H1 (cell line): ENCODE data around the gene CACNA2D3. TPM values are rescaled to one million over a fixed set of nuclear protein-coding genes. Genes with fewer than 3 reads are reported as not detected.

Experiments used
- CTCF ChIA-PET: fragments of 300-600 bp; sonication (Branson Sonifier 250); formaldehyde crosslinking; loops from one replicate; lab custom pipeline; 2021; ENCODE audit not compliant: partially characterized antibody; lab: Charles Lee
- POLR2A ChIA-PET: fragments of 300-600 bp; sonication (Branson Sonifier 250); formaldehyde crosslinking; loops from one replicate; lab custom pipeline; 2021; ENCODE audit warnings: inconsistent platforms; ENCODE audit not compliant: partially characterized antibody; lab: Charles Lee
- DNase-seq, 2 experiments: peaks; one replicate each; pipeline versions ENCODE4 v3.0.0 to v3.0.0-alpha.2; 2010 to 2022; ENCODE audit warnings: low spot score in 2 of 2, low read depth in 1 of 2, mixed read lengths in 1 of 2
- FAIRE-seq: peaks from 2 replicates; lab custom pipeline; 2011; peaks lifted over from hg19 to GRCh38; lab: Jason Lieb, UNC
- H2AFZ ChIP-seq: 2 replicates; pipeline ENCODE4 v1.8.1; 2012; ENCODE audit warnings: low read length, inconsistent platforms
- H2AK5ac ChIP-seq: 2 replicates; pipeline ENCODE4 v1.6.1; 2013; ENCODE audit warnings: low read depth, low read length
- H2BK120ac ChIP-seq: replicated peaks from 2 replicates; pipeline ENCODE3; 2013; ENCODE audit warnings: low read depth, low read length, inconsistent platforms
- H2BK12ac ChIP-seq: 2 replicates; pipeline ENCODE4 v1.6.1; 2013; ENCODE audit warnings: low read depth, low read length
- H2BK15ac ChIP-seq: 2 replicates; pipeline ENCODE4 v1.6.1; 2013; ENCODE audit warnings: low read length
- H2BK20ac ChIP-seq: 2 replicates; pipeline ENCODE4 v1.6.1; 2013; ENCODE audit warnings: low read length
- H2BK5ac ChIP-seq: 2 replicates; pipeline ENCODE4 v1.6.1; 2013; ENCODE audit warnings: low read depth, low read length
- H3K14ac ChIP-seq: 2 replicates; pipeline ENCODE4 v1.6.1; 2013; ENCODE audit warnings: inconsistent platforms; ENCODE audit not compliant: insufficient read length
- H3K18ac ChIP-seq: 2 replicates; pipeline ENCODE4 v1.6.1; 2013; ENCODE audit warnings: low read length; ENCODE audit errors: extremely low read depth
- H3K23ac ChIP-seq: 2 replicates; pipeline ENCODE4 v1.6.1; 2013; ENCODE audit warnings: inconsistent platforms; ENCODE audit not compliant: insufficient read length
- H3K23me2 ChIP-seq: 2 replicates; pipeline ENCODE4 v1.6.1; 2013; ENCODE audit warnings: low read depth, low read length
- H3K27ac ChIP-seq: 2 replicates; pipeline ENCODE4 v1.6.1; 2011; ENCODE audit warnings: low read depth, low read length, inconsistent platforms
- H3K27me3 ChIP-seq, 4 experiments: replicated peaks in 1 of 4; 1 replicate in 1 of 4; 2 replicates in 3 of 4; pipeline versions ENCODE4 v1.6.1 to v1.8.1; 2011 to 2013; ENCODE audit warnings: low read length in 3 of 4, mild to moderate bottlenecking in 3 of 4, inconsistent platforms in 2 of 4, mixed read lengths in 2 of 4, moderate library complexity in 1 of 4; ENCODE audit not compliant: control insufficient read depth in 3 of 4, insufficient read depth in 3 of 4; ENCODE audit errors: extremely low read depth in 1 of 4
- H3K36me3 ChIP-seq, 4 experiments: 2 replicates each; pipeline versions ENCODE4 v1.6.1 to v1.8.1; 2011 to 2013; ENCODE audit warnings: mild to moderate bottlenecking in 4 of 4, low read length in 3 of 4, moderate library complexity in 2 of 4, control low read depth in 1 of 4, inconsistent platforms in 1 of 4; ENCODE audit not compliant: insufficient read depth in 4 of 4, control insufficient read depth in 2 of 4
- H3K4ac ChIP-seq: replicated peaks from 2 replicates; pipeline ENCODE3; 2013; ENCODE audit warnings: low read length, low read depth, mixed read lengths, inconsistent platforms; ENCODE audit not compliant: insufficient read length
- H3K4me1 ChIP-seq, 4 experiments: replicated peaks in 1 of 4; 1 replicate in 1 of 4; 2 replicates in 3 of 4; pipeline versions ENCODE4 v1.6.1 to v1.8.1; 2011 to 2013; ENCODE audit warnings: low read length in 3 of 4, inconsistent platforms in 2 of 4, mixed read lengths in 1 of 4; ENCODE audit not compliant: insufficient read depth in 4 of 4, control insufficient read depth in 3 of 4
- H3K4me2 ChIP-seq, 2 experiments: 2 replicates each; pipeline versions ENCODE4 v1.6.1 to v1.8.1; 2011 to 2013; ENCODE audit warnings: low read depth in 2 of 2, low read length in 2 of 2, control low read depth in 1 of 2, inconsistent platforms in 1 of 2, mild to moderate bottlenecking in 1 of 2; ENCODE audit not compliant: insufficient read depth in 1 of 2
- H3K4me3 ChIP-seq, 4 experiments: fragments of 200-600, 300-600 bp in 1 of 4; sonication (generic), shearing (Covaris generic), sonication (Bioruptor Twin) in 1 of 4; 2 replicates each; pipeline versions ENCODE4 v1.5.1 to v1.8.1; 2011 to 2016; ENCODE audit warnings: low read length in 4 of 4, low read depth in 3 of 4, control low read depth in 2 of 4, inconsistent platforms in 2 of 4, mild to moderate bottlenecking in 2 of 4, mixed read lengths in 1 of 4, moderate library complexity in 1 of 4; ENCODE audit not compliant: insufficient read depth in 2 of 4; ENCODE audit errors: extremely low read depth in 1 of 4
- H3K56ac ChIP-seq: replicated peaks from 2 replicates; pipeline ENCODE3; 2013; ENCODE audit warnings: low read depth, mild to moderate bottlenecking, mixed read lengths, low read length, inconsistent platforms; ENCODE audit not compliant: insufficient read length
- H3K79me1 ChIP-seq: 2 replicates; pipeline ENCODE4 v1.6.1; 2013; ENCODE audit warnings: low read depth, low read length, control low read depth
- H3K79me2 ChIP-seq, 2 experiments: 2 replicates each; pipeline versions ENCODE4 v1.6.1 to v1.8.1; 2012 to 2013; ENCODE audit warnings: low read length in 2 of 2, mild to moderate bottlenecking in 2 of 2, inconsistent platforms in 1 of 2; ENCODE audit not compliant: insufficient read depth in 2 of 2, control insufficient read depth in 1 of 2
- H3K9ac ChIP-seq, 4 experiments: replicated peaks in 1 of 4; 1 replicate in 1 of 4; 2 replicates in 3 of 4; pipeline versions ENCODE4 v1.6.1 to v1.8.1; 2011 to 2013; ENCODE audit warnings: low read depth in 3 of 4, low read length in 3 of 4, control low read depth in 2 of 4, mild to moderate bottlenecking in 2 of 4, moderate library complexity in 2 of 4, inconsistent platforms in 1 of 4; ENCODE audit errors: extremely low read depth in 1 of 4
- H3K9me3 ChIP-seq, 2 experiments: 2 replicates each; pipeline versions ENCODE4 v1.6.1 to v1.8.1; 2012 to 2013; ENCODE audit warnings: mild to moderate bottlenecking in 2 of 2, moderate library complexity in 2 of 2, control low read depth in 1 of 2, inconsistent platforms in 1 of 2, low read depth in 1 of 2, low read length in 1 of 2, mixed read lengths in 1 of 2; ENCODE audit not compliant: insufficient read depth in 2 of 2
- H4K20me1 ChIP-seq, 2 experiments: replicated peaks in 1 of 2; 2 replicates each; pipeline versions ENCODE3 to v1.8.1; 2011 to 2013; ENCODE audit warnings: inconsistent platforms in 2 of 2, low read length in 2 of 2, mild to moderate bottlenecking in 1 of 2; ENCODE audit not compliant: insufficient read depth in 2 of 2, control insufficient read depth in 1 of 2
- H4K5ac ChIP-seq: 2 replicates; pipeline ENCODE4 v1.6.1; 2013; ENCODE audit warnings: low read length, low read depth, mixed read lengths, inconsistent platforms; ENCODE audit not compliant: insufficient read length
- H4K8ac ChIP-seq: 2 replicates; pipeline ENCODE4 v1.8.0; 2013; ENCODE audit warnings: mild to moderate bottlenecking, moderate library complexity, low read length, inconsistent platforms; ENCODE audit not compliant: insufficient read depth; ENCODE audit errors: extremely low read depth
- H4K91ac ChIP-seq: replicated peaks from 2 replicates; pipeline ENCODE3; 2013; ENCODE audit warnings: low read length, mixed read lengths, inconsistent platforms; ENCODE audit not compliant: insufficient read length
- KDM1A ChIP-seq: fragments of 200-600, 300-600 bp; sonication (generic); IDR thresholded peaks from 2 replicates; pipeline ENCODE4 v1.7.1; 2016; ENCODE audit warnings: mild to moderate bottlenecking, low read length, borderline replicate concordance
- RNF2 ChIP-seq: fragments of 200-900, 300-1000 bp; sonication (generic); IDR thresholded peaks from 2 replicates; pipeline ENCODE4 v1.7.1; 2016; ENCODE audit warnings: borderline replicate concordance, low read depth, mild to moderate bottlenecking, antibody characterized with exemption, low read length; ENCODE audit not compliant: poor library complexity, severe bottlenecking; ENCODE audit errors: missing control alignments
- SRF ChIP-seq: IDR thresholded peaks from 2 replicates; pipeline ENCODE4 v1.6.1; 2011; ENCODE audit warnings: mild to moderate bottlenecking, low read depth, low read length, moderate library complexity
- WGBS, 2 experiments: shearing (Covaris generic) in 1 of 2; methylation state at CpG; one replicate each; pipeline versions ENCODE4 v1.1.6 to v1.1.7; 2013 to 2015; ENCODE audit warnings: low lambda C conversion rate in 2 of 2, mixed read lengths in 2 of 2, inconsistent platforms in 1 of 2, low coverage in 1 of 2, missing lambda C conversion rate in 1 of 2; ENCODE audit not compliant: insufficient replicate concordance in 2 of 2, insufficient coverage in 1 of 2, insufficient read length in 1 of 2; ENCODE audit errors: extremely low coverage in 1 of 2, missing lambda C conversion rate in 1 of 2; 5-methylcytosine and 5-hydroxymethylcytosine counted together
- polyA plus RNA-seq, 7 experiments: library from polyadenylated mRNA; depleted of rRNA in 3 of 7; stranded (reverse) in 5 of 7; unstranded in 2 of 7; fragments of >200 nt in 5 of 7; fragments of 200-250 nt in 2 of 7; gene quantifications; 1 replicate in 5 of 7; 2 replicates in 1 of 7; 4 replicates in 1 of 7; pipeline versions ENCODE4 v1.2.1 to v1.2.3, GENCODE V29; 2011 to 2013; ENCODE audit warnings: missing spikeins in 2 of 7, mixed read lengths in 2 of 7
- total RNA-seq: library from RNA; stranded (reverse); fragmentation: NEBNext Ultra II Directional; extraction: Animal tissue kit (Norgen Biotek cat#: 25700); gene quantifications from 2 replicates; pipeline ENCODE4 v1.2.1, GENCODE V29; 2021

CACNA2D3 gene
- total and polyA plus RNA-seq, 2 of the 8 experiments (the other 6 are each of a cell fraction or from before 2014, with no cell fraction given), result 1.5 to 1.8 TPM

GRCh38 chr3:54303517-54304375 is 181.4 kb downstream of the CACNA2D3 start:
- WGBS, 2 experiments, result 87% methylated on average over 7 of the region's 7 CpGs; no CpG with 5 or more reads in 1 of the 2 experiments
- no peak overlapping the region for H2BK5ac ChIP-seq
- no peak overlapping the region for H2BK15ac ChIP-seq
- no peaks in the 10 kb centered on the region for H3K79me1 ChIP-seq
- no peak for FAIRE-seq
- no peaks in the 10 kb centered on the region for H3K9me3 ChIP-seq
- no peak overlapping the region for H2AFZ ChIP-seq
- H2BK20ac ChIP-seq, result no peak overlapping the region
- no peak overlapping the region for H4K8ac ChIP-seq
- no peaks in the 10 kb centered on the region for H3K79me2 ChIP-seq
- H3K4ac ChIP-seq, result no peak overlapping the region
- no peaks in the 10 kb centered on the region for H3K36me3 ChIP-seq
- no peak overlapping the region for H2AK5ac ChIP-seq
- no peak overlapping the region for H2BK12ac ChIP-seq
- no peak overlapping the region for H3K18ac ChIP-seq
- no peak overlapping the region for H3K14ac ChIP-seq
- no peak overlapping the region; a peak in 1 of 7 replicates for H3K9ac ChIP-seq
- H3K27ac ChIP-seq, result no peak overlapping the region
- H3K27me3 ChIP-seq, result no peaks in the 10 kb centered on the region
- no peak overlapping the region for H3K56ac ChIP-seq
- H4K20me1 ChIP-seq, result no peaks in the 10 kb centered on the region
- no peaks in the 10 kb centered on the region for H3K23me2 ChIP-seq
- no peak overlapping the region for H3K23ac ChIP-seq
- ChIA-PET POLR2A (no interaction called here), CTCF (interaction anchor here (0.7 kb wide), 1 partner anchor 124 kb away, joined by 3 read pairs; no protein-coding TSS in a partner anchor)
- H4K5ac ChIP-seq, result no peak overlapping the region
- no peak overlapping the region for H3K4me3 ChIP-seq
- no peaks in the 10 kb centered on the region; a peak in 1 of 7 replicates for H3K4me1 ChIP-seq
- H4K91ac ChIP-seq, result no peak overlapping the region
- no peak overlapping the region for H3K4me2 ChIP-seq
- no peak for DNase-seq
- H2BK120ac ChIP-seq, result no peak overlapping the region
- TF ChIP-seq SRF, result no peak
- no peak for TF ChIP-seq RNF2
- TF ChIP-seq KDM1A, result no peak
